ENCODE measurements around the gene PCDHGB3.

GRCh38 chr5:141411575-141411974 is 41.5 kb downstream of the PCDHGB3 start:
- no peak for TF ChIP-seq PAX5 (IDR thresholded peaks at IDR 0.05; ENCODE audit: insufficient read depth, low read length, severe bottlenecking)
- no peak for TF ChIP-seq POLR2AphosphoS5 (IDR thresholded peaks at IDR 0.05; ENCODE audit: low read depth, low read length)
- TF ChIP-seq POLR2A (IDR thresholded peaks at IDR 0.05; ENCODE audit: low read depth, low read length) = no peak
- TF ChIP-seq TAF1 (IDR thresholded peaks at IDR 0.05; ENCODE audit: low read depth, low read length) = no peak
- no peak for TF ChIP-seq SPI1 (IDR thresholded peaks at IDR 0.05; ENCODE audit: low read depth, low read length)
- no peak for TF ChIP-seq POU2F2 (IDR thresholded peaks at IDR 0.05; ENCODE audit: low read depth, low read length)
